ENCODE measurements around the gene STX3. TPM values are rescaled to one million over a fixed set of nuclear protein-coding genes. Genes with fewer than 3 reads are reported as not detected.

Gene STX3
- 6.7 and 8.1 TPM in 2 replicates for total RNA-seq

DNA sequence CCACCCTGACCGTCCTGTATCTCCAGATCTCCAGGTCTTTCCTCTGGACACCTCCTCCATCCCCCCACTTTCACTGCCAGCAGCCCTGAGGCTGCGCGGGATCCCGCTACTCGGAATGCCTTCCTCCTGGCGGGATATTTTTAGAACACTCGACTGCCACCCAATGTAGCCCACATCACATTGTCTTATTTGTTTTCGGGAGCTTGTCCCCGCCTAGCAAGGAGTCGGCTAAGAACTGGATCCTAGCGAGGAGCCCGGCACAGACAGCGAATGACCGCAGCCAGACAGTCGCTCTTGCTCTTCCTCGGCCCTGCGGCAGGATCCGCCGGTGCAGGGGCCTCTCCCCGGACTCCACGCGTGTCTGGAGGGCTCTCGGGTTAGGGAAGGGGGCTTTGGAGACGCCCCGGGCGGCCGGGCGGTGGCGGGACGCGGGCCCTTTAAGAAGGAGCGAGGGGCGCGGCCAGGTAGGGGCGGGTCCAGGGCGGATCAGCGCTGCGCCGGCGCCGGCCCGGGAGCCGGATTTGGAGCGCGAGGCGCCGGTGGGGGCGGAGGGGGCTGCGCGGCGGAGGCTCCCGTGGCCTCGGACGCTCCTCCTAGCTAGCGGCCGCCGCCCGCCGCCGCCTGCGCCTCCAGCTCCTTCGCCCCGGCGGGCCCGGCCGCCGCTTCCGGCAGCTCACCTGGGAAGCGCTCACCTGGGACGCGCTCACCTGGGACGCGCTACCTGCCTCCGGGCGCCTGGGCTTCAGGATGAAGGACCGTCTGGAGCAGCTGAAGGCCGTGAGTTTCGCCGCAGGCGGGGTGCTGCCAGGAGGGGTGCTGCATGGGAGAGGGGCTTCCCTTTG lies at the start of gene STX3:
STX3 (plus strand) TSS at position 518 of the 842 bp plus-strand sequence; CDS start at position 748, 230 bp downstream.

DNA sequence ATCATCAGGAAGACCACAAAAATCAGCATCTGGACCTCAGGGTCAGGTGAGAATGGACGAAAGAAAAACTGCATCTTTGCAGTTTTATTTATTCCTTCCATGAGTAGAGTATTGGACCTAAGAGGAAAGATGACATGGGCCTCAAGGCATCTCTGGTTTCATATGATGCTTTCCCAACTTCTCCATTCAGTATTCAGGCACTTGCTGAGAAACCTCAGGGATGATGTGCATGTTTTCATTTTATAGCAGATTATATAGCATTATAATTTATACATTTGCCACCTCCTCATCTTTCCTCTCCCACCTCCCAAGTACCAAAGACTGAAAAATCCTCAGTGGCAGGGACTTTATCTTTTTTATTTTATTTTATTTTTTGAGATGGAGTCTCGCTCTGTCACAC lies 41.4 kb upstream of the STX3 start, which contains the start of gene OR10V1:
OR10V1 (minus strand) TSS at position 101 of the 400 bp plus-strand sequence; CDS start at position 101, 0 bp downstream.

DNA sequence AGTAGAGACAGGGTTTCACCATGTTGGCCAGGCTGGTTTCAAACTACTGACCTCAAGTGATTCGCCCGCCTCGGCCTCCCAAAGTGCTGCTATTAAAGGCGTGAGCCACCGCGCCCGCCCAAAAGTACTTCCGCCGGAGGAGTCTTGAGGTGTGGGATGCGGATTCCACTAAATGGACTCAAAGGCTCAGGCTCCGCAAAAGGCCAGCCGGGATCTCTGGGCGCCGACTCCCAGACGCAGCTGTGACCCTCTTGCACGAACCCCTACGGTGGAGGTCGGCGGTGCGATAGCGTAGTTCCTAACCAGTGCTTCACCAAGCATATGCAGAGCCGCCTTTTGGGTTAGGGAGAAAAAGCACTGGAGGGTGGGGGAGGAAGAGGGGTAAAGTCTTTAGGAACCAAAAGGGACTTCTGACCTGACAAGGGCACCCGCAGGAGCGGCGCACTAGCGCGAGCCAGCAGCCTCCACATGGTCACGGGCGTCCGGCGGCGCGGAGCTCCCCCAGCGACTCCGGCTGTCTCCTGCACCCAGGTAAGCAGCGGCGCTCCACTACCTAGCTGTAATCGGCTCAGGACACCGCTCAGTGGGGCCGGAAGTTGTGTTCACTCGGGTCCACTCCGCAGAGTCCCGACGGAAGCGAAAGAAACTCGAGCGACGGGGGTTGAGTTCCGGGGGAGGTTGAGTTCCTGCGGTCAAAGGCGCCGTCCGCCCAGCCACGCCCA lies 55.2 kb downstream of the STX3 start, which contains the start of gene MRPL16:
MRPL16 (minus strand) TSS at position 590 of the 722 bp plus-strand sequence; CDS start at position 470, 120 bp downstream.

DNA sequence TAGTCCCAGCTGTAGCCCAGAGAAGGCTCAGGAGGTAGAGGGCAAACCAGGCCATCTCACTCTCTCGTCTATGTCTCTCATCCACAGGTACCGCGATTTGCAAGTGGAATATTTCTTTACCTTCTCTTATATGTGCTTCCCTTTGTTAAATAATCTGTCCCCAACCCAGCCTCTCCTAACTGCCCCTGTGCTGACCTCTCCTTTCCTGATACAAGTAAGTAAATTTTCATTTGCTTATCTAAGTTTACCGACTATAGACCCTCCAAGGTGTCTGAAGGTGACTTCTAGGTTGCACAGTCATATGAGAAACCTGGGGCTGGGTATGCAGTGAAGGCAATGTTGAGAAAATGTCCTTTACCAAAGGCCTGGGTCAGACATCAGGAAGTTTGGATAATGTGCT lies 90.2 kb downstream of the STX3 start, which contains the start of gene CBLIF:
CBLIF (minus strand) TSS at position 101 of the 400 bp plus-strand sequence; CDS start at position 55, 46 bp downstream.

Other genes starting within 250 kb of the STX3 start
- gene OR4D9, start 243.8 kb upstream of the STX3 start, total RNA-seq, result not detected in 2 replicates
- 20.7 and 29.5 TPM in 2 replicates for gene OSBP, start 139.6 kb upstream of the STX3 start, total RNA-seq
- gene PATL1, start 86.3 kb upstream of the STX3 start, total RNA-seq, result 12.0 and 14.9 TPM in 2 replicates
- not detected in 2 replicates for gene OR10V1, start 41.5 kb upstream of the STX3 start, total RNA-seq
- 57.1 and 71.9 TPM in 2 replicates for gene MRPL16, start 55.4 kb downstream of the STX3 start, total RNA-seq
- not detected in 2 replicates for gene CBLIF, start 90.1 kb downstream of the STX3 start, total RNA-seq
- not detected in 2 replicates for gene TCN1, start 111.1 kb downstream of the STX3 start, total RNA-seq
- not detected in 2 replicates for gene OOSP3, start 123.4 kb downstream of the STX3 start, total RNA-seq
- gene OOSP1, start 183.1 kb downstream of the STX3 start, total RNA-seq, result not detected in 2 replicates
- not detected in 2 replicates for gene OOSP4A, start 208.7 kb downstream of the STX3 start, total RNA-seq